ENCODE results near the gene CDKL4.
"Not testable (repeated sequence)": the region's sequence is repeated elsewhere in the genome, so short reads cannot be mapped to it uniquely, and the experiment has no call there.

The CDKL4 gene

DNA sequence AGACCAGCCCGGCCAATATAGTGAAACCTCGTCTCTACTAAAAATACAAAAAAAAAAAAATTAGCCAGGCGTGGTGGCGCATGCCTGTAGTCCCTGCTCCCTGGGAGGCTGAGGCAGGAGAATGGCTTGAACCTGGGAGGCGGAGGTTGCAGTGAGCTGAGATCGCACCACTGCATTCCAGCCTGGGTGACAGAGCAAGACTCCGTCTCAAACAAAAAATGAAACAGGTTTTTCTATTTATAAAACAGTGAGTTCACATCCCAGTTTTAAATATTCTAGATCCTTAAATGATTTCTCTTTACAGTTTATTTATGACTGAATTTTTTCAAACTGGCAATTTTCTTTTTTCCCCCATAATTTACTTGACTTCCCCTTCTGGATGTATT, 102.8 kb downstream of the CDKL4 start:
- not testable (repeated sequence) for DNase-seq

DNA sequence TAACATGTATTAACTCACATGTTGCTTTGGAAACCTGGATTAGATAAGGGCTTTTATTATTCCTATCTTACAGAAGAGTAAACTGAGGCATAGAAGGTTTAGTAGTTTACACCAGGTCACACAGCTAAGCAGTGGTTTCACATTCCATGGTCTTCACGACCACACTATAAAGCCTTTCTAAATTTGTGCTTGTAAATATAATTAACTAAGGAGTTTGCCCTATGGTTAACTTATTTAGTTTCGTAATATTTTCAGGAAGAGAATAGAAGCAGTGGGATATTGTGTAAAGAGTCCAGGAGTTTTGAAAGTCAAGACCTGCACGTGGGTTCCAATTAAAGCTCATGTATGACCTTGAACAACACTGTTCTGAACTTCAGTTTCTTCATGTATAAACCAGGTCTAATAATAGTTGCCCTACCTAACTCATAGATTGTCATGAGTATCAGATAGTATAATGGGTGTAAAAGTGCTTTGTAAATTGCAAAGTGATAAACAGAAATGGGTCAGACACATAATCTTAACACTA, 103.4 kb downstream of the CDKL4 start:
- no peak for DNase-seq

DNA sequence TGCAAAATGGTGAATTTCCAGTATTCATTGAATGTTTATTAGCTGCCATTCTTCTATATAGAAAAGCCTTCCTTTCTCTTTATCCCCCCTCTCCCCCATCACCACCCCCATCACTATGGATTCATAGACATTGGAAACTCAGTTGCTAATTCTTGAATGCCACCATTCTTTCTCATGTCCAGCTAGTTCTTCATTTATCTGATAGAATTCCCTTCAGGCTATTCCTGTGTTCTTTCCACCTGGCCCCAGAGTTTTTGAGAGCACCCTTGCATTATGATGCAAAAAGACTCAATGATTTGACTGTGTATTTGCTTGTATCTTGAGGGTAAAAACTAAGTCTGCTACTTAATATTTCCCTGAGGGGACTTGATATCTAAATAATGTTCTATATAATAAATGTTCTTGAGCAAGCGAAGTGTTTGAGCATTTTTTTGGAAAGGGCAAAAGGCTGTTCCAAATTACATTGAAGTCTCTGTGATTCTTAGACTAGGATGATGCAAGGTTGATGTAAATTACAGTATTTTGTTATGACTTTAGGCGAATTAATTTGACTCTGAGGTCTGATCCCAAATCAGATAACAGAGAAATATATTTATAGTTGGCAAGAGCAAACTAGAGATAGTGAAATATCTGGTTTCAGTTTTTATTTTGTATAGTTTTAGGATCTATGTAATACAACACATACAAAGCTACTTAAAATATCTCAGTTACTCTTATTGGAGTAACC, 104.1 kb downstream of the CDKL4 start:
- no peak for DNase-seq

DNA sequence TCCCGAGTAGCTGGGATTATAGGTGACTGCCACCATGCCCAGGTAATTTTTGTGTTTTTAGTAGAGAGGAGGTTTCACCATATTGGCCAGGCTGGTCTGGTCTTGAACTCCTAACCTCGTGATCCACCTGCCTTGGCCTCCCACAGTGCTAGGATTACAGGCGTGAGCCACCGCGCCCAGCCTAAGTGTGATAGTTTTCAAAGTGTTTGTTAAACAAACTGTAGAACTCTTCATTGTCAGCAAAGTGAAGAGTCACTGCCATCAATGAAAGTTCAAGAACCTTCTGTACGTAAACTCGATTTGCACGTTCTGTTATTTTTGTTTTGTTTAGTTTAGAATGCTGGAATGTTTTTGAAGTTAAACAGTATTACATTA, 104.9 kb downstream of the CDKL4 start:
- no peak for DNase-seq

DNA sequence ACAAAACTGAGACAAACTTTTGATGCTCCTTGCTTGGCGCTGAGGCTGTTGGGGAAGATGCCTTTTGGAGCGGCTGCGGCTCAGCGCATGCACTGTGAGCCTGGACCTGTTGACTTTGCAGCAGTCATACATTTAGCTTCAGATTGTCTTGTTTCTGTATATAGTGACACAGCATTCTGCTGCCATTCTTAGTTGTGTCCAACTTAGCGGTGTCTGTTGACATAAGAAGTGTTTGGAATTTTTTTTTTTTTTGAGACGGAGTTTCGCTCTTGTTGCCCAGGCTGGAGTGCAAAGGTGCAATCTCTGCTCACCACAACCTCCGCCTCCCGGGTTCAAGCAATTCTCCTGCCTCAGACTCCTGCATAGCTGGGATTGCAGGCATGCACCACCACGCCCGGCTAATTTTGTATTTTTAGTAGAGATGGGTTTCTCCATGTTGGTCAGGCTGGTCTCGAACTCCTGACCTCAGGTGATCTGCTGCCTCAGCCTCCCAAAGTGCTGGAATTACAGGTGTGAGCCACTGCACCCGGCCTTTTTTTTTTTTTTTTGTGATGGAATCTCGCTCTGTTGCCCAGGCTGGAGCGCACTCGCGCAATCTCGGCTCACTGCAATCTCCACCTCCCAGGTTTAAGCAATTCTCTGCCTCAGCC, 105.5 kb downstream of the CDKL4 start:
- DNase-seq: not testable (repeated sequence)

DNA sequence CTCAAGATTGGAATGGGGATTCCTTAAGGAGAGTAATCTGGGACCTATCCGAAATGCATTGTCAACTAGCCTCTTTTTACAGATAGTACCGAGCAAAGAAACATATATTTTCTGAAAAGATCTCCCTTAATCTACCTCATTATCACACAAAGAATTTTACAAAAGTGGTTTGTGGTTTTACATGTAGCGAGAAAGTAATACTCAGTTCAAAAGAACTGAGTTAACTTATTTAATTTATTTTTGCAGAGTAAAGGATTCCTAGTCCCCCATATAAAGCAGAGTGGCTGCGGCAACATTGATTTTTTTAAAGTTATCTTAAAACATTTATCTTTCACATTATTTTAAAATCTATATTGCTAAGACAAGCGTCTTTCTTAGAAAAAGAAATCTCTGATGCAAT, 107.0 kb downstream of the CDKL4 start:
- no peak for DNase-seq

DNA sequence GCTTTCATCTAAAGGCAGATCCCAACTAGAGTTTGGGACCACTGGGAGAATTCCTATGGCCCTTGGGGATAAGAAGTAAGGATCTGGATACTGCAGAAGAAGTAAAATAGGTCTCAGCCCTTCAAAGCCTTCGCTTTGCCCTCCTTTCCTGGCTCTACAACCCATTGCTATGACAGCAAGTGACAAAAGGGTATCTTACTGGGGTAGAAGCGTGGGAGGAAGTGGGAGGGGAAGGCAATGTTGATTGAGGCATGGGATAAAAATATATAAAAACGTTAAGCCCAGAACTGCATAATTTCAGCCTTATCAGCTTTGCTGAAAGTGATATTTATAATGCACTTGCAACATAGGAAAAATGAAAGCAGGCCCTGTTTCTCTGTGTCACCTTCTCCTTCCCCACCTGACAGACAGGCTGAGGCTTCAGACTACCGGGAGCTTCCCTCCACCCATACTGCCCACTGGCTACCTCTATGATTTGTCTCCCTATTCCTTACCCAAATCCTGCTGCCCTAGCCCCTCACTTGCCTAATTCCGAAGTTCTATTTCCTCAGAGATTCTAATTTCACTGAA, 108.0 kb downstream of the CDKL4 start:
- no peak for DNase-seq

DNA sequence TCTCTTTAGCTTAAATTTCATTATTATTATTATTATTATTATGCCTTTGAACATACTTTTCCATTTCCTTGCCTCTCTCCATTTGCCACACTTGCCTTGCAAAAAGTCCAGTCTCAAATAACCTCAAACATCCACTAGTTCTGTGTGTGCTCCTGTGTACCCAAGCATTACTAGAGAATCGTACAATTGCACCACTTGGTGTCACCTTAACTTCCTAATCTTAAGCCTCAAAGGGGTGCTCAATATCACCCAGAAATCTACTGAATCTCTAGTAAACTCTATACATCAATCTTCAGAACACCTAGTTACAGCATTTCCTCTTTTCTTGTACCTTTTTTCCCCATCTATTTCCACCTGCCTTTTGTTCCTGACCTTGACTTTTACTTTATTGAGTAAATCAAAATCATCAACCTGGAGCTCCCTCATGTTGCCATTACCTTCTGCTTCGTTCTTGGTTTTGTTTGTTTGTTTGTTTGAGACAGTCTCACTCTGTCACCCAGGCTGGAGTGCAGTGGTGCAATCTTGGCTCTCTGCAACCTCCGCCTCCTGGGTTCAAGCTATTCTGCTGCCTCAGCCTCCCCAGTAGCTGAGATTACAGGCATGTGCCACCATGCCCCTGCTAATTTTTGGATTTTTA, 110.4 kb downstream of the CDKL4 start:
- no peak for DNase-seq

DNA sequence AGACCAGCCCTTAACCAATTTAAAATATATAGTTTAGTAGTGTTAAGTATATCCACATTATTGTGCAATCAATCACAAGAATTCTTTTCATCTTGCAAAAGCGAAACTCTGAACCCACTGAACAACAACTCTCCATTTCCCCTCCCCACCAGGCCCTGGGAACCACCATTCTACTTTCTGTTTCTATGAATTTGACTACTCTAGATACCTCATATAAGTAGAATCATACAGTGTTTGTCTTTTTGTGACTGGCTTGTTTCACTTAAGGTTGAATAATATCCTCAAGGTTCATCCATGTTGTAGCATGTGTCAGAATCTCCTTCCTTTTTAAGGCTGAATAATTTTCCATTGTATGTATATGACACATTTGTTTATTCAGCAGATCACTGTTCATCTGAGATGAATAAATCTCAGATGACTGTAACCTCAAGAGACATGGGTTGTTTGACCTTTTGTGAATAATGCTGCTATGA, 114.8 kb downstream of the CDKL4 start:
- peak; percentile 58 for DNase-seq

DNA sequence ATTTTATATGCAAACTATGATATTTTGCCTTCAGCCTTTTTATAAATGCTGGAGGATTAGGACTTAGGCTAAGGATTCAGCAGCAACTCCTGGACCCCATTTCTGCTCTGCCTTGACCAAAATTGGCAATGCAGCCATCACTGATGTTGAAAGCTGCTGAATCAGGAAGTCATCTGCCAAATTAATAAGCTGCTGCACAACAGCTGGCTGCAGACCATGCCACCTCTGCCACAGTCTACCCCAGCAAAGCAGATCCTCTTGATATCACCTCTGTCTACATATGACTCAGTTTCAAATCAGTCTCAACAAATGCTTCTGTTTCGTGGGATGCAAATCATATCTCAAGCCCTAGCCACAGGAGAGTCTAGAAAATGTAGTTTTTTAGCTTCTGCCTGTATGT, 115.8 kb downstream of the CDKL4 start:
- DNase-seq: peak; percentile 47

Measured in activated gamma-delta T cell treated with Interleukin-2 at 50 U/mL for 16 hours (primary cell).